ENCODE results near the gene ITGA2B. TPM values are rescaled to one million over a fixed set of nuclear protein-coding genes. Genes with fewer than 3 reads are reported as not detected.

Gene ITGA2B
- total and polyA plus RNA-seq, 8 donors = 3.2 to 10.0 (median 8.0) TPM

GRCh38 chr17:44324571-44325275 is 64.7 kb downstream of the ITGA2B start, which contains the start of gene SLC25A39:
TSS of gene SLC25A39 (minus strand) at chr17:44324823. CDS start at chr17:44323562, 1,261 bp downstream.
- Histone ChIP-seq H3K9me3 (no peaks in the 10 kb centered on the region), H3K27ac (peak within 1 kb of the TSS; percentile 88 to 96), H3K4me3 (peak within 1 kb of the TSS; percentile 94 to 99), H3K36me3 (peaks cover 0 to 31% of the 10 kb centered on the region in 2 donors), H3K4me1 (peaks cover 16 to 36% of the 10 kb centered on the region in 2 donors), H3K27me3 (no peaks in the 10 kb centered on the region)
- intact Hi-C loops (cut with DNase I) = loop anchor here (5.0 to 10.0 kb wide), 2 partner anchors 110 to 112 kb away; partner anchors contain the start of gene UBTF (in 1 of the 2)
- TF ChIP-seq, protein P1, sequence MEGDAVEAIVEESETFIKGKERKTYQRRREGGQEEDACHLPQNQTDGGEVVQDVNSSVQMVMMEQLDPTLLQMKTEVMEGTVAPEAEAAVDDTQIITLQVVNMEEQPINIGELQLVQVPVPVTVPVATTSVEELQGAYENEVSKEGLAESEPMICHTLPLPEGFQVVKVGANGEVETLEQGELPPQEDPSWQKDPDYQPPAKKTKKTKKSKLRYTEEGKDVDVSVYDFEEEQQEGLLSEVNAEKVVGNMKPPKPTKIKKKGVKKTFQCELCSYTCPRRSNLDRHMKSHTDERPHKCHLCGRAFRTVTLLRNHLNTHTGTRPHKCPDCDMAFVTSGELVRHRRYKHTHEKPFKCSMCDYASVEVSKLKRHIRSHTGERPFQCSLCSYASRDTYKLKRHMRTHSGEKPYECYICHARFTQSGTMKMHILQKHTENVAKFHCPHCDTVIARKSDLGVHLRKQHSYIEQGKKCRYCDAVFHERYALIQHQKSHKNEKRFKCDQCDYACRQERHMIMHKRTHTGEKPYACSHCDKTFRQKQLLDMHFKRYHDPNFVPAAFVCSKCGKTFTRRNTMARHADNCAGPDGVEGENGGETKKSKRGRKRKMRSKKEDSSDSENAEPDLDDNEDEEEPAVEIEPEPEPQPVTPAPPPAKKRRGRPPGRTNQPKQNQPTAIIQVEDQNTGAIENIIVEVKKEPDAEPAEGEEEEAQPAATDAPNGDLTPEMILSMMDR (IDR thresholded peaks at IDR 0.05) = no peak
- ATAC-seq (peak; percentile 92), DNase-seq (peak; percentile 90 to 100 (median 95))

GRCh38 chr17:44324092-44324570 is 65.3 kb downstream of the ITGA2B start:
- Histone ChIP-seq H3K4me1 (peaks cover 16 to 36% of the 10 kb centered on the region in 2 donors), H3K36me3 (peaks cover 0 to 37% of the 10 kb centered on the region in 2 donors), H3K27ac (peak overlapping the region; percentile 88 to 96), H3K27me3 (no peaks in the 10 kb centered on the region), H3K4me3 (peak overlapping the region; percentile 94 to 99), H3K9me3 (no peaks in the 10 kb centered on the region)
- peak; percentile 1 for ATAC-seq
- no peak for DNase-seq
- intact Hi-C loops (cut with DNase I) = loop anchor here in 1 of 2 donors (10.0 kb wide), 1 partner anchor 109 kb away; the partner anchor contains the start of gene UBTF
- TF ChIP-seq, protein P1 (IDR thresholded peaks at IDR 0.05) = no peak

GRCh38 chr17:44323359-44324091 is 65.9 kb downstream of the ITGA2B start:
- ATAC-seq (no peak), DNase-seq (no peak)
- TF ChIP-seq, protein P1 (IDR thresholded peaks at IDR 0.05) = no peak
- peaks cover 0 to 43% of the 10 kb centered on the region in 2 donors for H3K36me3 ChIP-seq
- no peaks in the 10 kb centered on the region for H3K9me3 ChIP-seq
- peak overlapping the region; percentile 94 to 99 for H3K4me3 ChIP-seq
- peaks cover 16 to 36% of the 10 kb centered on the region in 2 donors for H3K4me1 ChIP-seq
- H3K27ac ChIP-seq = no peak overlapping the region
- intact Hi-C loops (cut with DNase I) = loop anchor here in 1 of 2 donors (10.0 kb wide), 1 partner anchor 109 kb away; the partner anchor contains the start of gene UBTF
- H3K27me3 ChIP-seq = peaks cover 0 to under 1% of the 10 kb centered on the region in 2 donors

DNA sequence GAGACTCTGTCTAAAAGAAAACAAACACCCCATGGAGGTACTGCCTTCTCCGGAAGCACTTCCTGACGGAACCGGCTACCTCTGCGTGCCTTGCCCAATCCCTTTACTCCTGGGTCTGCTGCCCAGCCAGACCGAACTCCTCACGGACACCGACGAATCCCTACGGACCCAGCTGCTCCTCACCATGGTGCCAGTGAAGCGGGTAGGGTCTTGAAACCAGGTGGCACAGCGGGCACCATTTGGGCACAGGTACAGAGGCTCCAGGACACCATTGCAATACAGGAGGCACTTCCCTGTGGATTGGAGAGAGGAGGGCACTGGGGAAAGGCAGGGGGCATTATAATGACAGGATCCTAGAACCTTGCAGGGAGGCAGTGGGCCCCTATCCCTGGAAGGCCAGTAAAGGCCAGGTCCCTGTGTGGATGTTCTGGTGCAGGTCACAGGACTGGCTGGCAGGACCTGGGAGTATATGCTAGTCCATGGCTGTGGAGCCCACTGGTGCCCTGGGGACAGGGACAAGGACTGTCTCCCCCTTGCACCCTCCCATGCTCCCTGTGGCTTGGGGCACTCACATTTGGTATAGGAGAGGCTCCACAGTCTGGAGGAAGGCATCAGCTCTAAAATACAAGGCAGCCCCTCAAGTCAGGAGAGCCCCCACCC is 67.1 kb downstream of the ITGA2B start:
- Histone ChIP-seq H3K4me1 (peaks cover 16 to 36% of the 10 kb centered on the region in 2 donors), H3K36me3 (peaks cover 0 to 45% of the 10 kb centered on the region in 2 donors), H3K27me3 (peaks cover under 1 to 12% of the 10 kb centered on the region in 2 donors), H3K9me3 (no peaks in the 10 kb centered on the region), H3K4me3 (no peak overlapping the region), H3K27ac (no peak overlapping the region)
- no peak for DNase-seq
- ATAC-seq = no peak
- TF ChIP-seq, protein P1 (IDR thresholded peaks at IDR 0.05) = no peak
- intact Hi-C loops (cut with DNase I) = loop anchor here in 1 of 2 donors (10.0 kb wide), 1 partner anchor 108 kb away; the partner anchor contains the start of gene UBTF

Other genes with a start within 250 kb of the ITGA2B start
- gene HROB, start 247.7 kb downstream of the ITGA2B start, total RNA-seq = 1 to 10 TPM; 2.3 to 2.7 TPM
- 1 to 10 TPM; 4.0 to 6.7 (median 5.2) TPM for gene HROB, start 247.7 kb downstream of the ITGA2B start, polyA plus RNA-seq (ENCODE audit: insufficient read length in 6 of 6)
- gene ASB16, start 218.9 kb downstream of the ITGA2B start, total RNA-seq = not detected
- 1 to 10 TPM; 2.4 to 3.8 (median 3.5) TPM for gene ASB16, start 218.9 kb downstream of the ITGA2B start, polyA plus RNA-seq (ENCODE audit: insufficient read length in 6 of 6)
- gene TMUB2, start 202.7 kb downstream of the ITGA2B start, total RNA-seq = 10 to 100 TPM; 33.6 to 41.8 TPM
- gene TMUB2, start 202.7 kb downstream of the ITGA2B start, polyA plus RNA-seq (ENCODE audit: insufficient read length in 6 of 6) = 10 to 100 TPM; 50.6 to 56.7 (median 53.6) TPM
- gene ATXN7L3, start 189.8 kb downstream of the ITGA2B start, total RNA-seq = 10 to 100 TPM; 51.3 to 81.8 TPM
- gene ATXN7L3, start 189.8 kb downstream of the ITGA2B start, polyA plus RNA-seq (ENCODE audit: insufficient read length in 6 of 6) = 10 to 100 TPM; 51.9 to 75.4 (median 62.5) TPM
- gene UBTF, start 170.0 kb downstream of the ITGA2B start, total RNA-seq = 10 to 100 TPM; 65.5 to 66.9 TPM
- gene UBTF, start 170.0 kb downstream of the ITGA2B start, polyA plus RNA-seq (ENCODE audit: insufficient read length in 6 of 6) = 100 to 1,000 TPM; 102 to 136 (median 116) TPM
- gene SLC4A1, start 121.5 kb downstream of the ITGA2B start, total RNA-seq = 1 to 10 TPM in 1 of 2 donors, under 1 TPM in 1; 0.58 to 1.4 TPM
- 10 to 100 TPM in 4 of 6 donors, 1 to 10 TPM in 2; 6.9 to 22.7 (median 14.2) TPM for gene SLC4A1, start 121.5 kb downstream of the ITGA2B start, polyA plus RNA-seq (ENCODE audit: insufficient read length in 6 of 6)
- under 1 TPM; 0.08 to 0.38 TPM for gene RUNDC3A, start 81.0 kb downstream of the ITGA2B start, total RNA-seq
- 1 to 10 TPM; 1.8 to 6.3 (median 2.4) TPM for gene RUNDC3A, start 81.0 kb downstream of the ITGA2B start, polyA plus RNA-seq (ENCODE audit: insufficient read length in 6 of 6)
- 100 to 1,000 TPM; 120 to 121 TPM for gene SLC25A39, start 64.8 kb downstream of the ITGA2B start, total RNA-seq
- gene SLC25A39, start 64.8 kb downstream of the ITGA2B start, polyA plus RNA-seq (ENCODE audit: insufficient read length in 6 of 6) = 10 to 100 TPM; 55.5 to 97.5 (median 85.9) TPM
- gene GRN, start 44.3 kb downstream of the ITGA2B start, total RNA-seq = 100 to 1,000 TPM; 563 to 616 TPM
- 100 to 1,000 TPM; 199 to 261 (median 226) TPM for gene GRN, start 44.3 kb downstream of the ITGA2B start, polyA plus RNA-seq (ENCODE audit: insufficient read length in 6 of 6)
- 1 to 10 TPM; 1.4 to 4.3 TPM for gene FAM171A2, start 25.8 kb downstream of the ITGA2B start, total RNA-seq
- gene FAM171A2, start 25.8 kb downstream of the ITGA2B start, polyA plus RNA-seq (ENCODE audit: insufficient read length in 6 of 6) = 10 to 100 TPM; 24.0 to 34.0 (median 31.7) TPM
- gene GPATCH8, start 113.8 kb upstream of the ITGA2B start, total RNA-seq = 10 to 100 TPM; 29.8 to 34.0 TPM
- 10 to 100 TPM; 51.8 to 57.5 (median 54.5) TPM for gene GPATCH8, start 113.8 kb upstream of the ITGA2B start, polyA plus RNA-seq (ENCODE audit: insufficient read length in 6 of 6)
- gene FZD2, start 167.8 kb upstream of the ITGA2B start, total RNA-seq = 10 to 100 TPM in 1 of 2 donors, 1 to 10 TPM in 1; 9.8 to 12.1 TPM
- 10 to 100 TPM; 22.5 to 36.7 (median 29.0) TPM for gene FZD2, start 167.8 kb upstream of the ITGA2B start, polyA plus RNA-seq (ENCODE audit: insufficient read length in 6 of 6)